Hepatocyte (in vitro differentiated cells): Measurements from ENCODE around the gene VSIR.

Experiments used
- CTCF ChIP-seq: fragments of 200-600 bp; sonication (generic); IDR thresholded peaks from 2 replicates; pipeline ENCODE4 v1.5.1; 2016; ENCODE audit warnings: antibody characterized with exemption, mild to moderate bottlenecking; ENCODE audit not compliant: poor library complexity
- EZH2 ChIP-seq: fragments of 200-600 bp; sonication (generic); IDR thresholded peaks from 2 replicates; pipeline ENCODE4 v1.6.1; 2016; ENCODE audit warnings: antibody characterized with exemption, mild to moderate bottlenecking, borderline replicate concordance
- EZH2phosphoT487 ChIP-seq: fragments of 200-600 bp; sonication (generic); IDR thresholded peaks from one replicate; pipeline ENCODE4 v1.6.1; 2018; ENCODE audit warnings: antibody characterized with exemption, mild to moderate bottlenecking, low read depth, moderate library complexity; ENCODE audit not compliant: unreplicated experiment, severe bottlenecking

GRCh38 chr10:71780719-71781118, 7.4 kb upstream of the VSIR start:
- TF ChIP-seq CTCF (no peak), EZH2 (no peak), EZH2phosphoT487 (no peak)
